Limb (tissue), 2 donors: ENCODE results near the gene ATAD5.
"Not testable (repeated sequence)": the region's sequence is repeated elsewhere in the genome, so short reads cannot be mapped to it uniquely, and the experiment has no call there.

Experiments
- DNase-seq, 2 donors: peaks; one replicate each; pipeline ENCODE4 v3.0.0-alpha.2; 2016; ENCODE audit errors: extremely low spot score in 2 of 2

ATAD5 gene

GRCh38 chr17:30915833-30916611 is 84.3 kb downstream of the ATAD5 start:
- DNase-seq: no peak

DNA sequence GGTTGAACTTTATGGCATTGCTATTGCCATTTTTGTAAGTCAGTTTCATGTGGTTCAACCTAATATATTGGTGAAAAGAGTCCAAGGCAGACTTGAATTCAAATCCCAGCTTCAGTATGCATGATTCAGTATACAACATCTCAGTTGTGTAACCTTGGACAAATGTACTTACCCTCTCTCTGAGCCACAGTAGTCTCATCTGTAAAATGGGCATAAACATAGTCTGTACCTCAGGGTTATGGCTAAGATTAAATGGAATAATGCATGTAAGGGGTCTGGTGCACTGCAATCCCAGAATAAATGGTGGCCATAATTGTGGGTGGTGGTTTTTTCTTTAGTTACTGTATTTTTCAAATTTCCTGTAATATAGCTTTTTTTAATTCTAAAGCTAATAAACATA is 85.3 kb downstream of the ATAD5 start:
- DNase-seq: no peak

GRCh38 chr17:30920282-30920681 is 88.5 kb downstream of the ATAD5 start:
- DNase-seq: no peak

- no peak for DNase-seq
Observed at GRCh38 chr17:30920683-30921543, 89.1 kb downstream of the ATAD5 start.

DNA sequence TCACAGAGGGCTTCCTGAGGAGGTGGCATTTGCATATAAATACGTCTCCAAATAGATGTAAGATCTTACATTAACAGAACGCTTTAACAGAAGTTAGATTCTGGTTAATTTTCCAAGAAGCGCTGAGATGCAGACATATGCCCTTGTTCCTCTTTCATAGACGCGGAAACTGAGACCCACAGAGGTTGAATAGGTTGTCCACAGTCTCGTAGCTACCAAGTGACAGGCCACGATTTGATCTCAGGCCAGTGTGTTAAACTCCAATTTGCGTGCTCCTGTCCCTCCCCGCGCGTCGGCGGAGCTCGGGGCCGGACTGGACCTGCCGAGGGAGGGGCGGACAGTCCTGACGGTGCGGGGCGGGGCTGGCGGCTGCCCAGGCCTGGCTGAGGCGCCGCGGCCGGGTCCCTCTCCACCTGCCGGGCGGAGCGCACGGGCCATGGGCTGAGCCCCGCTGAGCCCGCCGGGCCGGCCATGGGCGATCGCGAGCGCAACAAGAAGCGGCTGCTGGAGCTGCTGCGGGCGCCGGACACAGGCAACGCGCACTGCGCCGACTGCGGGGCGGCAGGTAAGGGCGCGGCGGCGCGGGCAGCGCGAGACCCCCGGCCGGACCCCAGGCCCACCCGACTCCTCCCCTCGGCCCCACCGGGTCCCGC is 89.9 kb downstream of the ATAD5 start, which contains the start of gene ADAP2:
Gene ADAP2 (plus strand): TSS at position 402 of the 653 bp plus-strand sequence. CDS start 70 bp downstream, at position 472.
- DNase-seq: peak; percentile 2 to 47

- peak in 1 of 2 donors; percentile 36 for DNase-seq
Observed at GRCh38 chr17:30922235-30923030, 90.7 kb downstream of the ATAD5 start.

DNA sequence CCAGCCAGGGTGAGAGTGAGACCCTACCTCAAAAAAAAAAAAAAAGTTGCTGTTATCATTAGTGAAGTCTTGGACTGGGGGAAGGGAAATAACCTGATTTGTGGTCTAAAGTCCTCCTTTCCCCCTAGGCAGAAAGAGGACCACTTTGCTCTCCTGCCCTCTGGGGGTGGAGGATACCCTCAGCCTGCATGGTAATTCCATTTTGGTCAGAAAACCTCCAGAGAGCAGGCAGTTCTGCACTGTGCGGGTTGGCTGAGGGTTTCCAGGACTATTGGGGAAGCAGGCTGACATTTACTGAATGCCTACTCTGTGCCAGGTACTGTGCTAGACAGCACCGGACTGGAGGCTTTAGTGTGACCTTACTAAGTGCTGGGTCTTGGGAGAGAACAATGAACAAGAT is 92.6 kb downstream of the ATAD5 start:
- no peak for DNase-seq

- DNase-seq: no peak
Observed at GRCh38 chr17:30926516-30926915, 94.8 kb downstream of the ATAD5 start.

- no peak for DNase-seq
Observed at GRCh38 chr17:30927756-30928155, 96.0 kb downstream of the ATAD5 start.

DNA sequence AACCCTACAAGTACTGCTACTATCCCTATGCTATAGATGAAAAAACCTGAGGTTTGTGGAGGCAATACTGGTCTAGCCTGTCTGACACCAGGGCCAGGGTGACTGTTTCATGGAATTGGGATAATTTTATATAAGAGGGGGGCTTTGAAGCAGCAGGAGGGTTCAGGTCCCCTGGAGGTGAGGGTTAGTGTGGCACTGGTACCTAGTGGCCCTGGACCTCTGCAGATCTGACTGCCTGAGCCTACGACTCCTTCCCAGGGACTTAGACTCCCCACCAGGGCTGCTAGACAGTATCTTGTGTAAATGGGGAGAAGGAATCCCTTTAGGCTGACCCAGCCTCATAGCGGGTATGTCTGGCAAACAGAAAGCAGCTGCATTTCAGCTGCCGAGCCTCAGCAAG is 96.8 kb downstream of the ATAD5 start:
- DNase-seq: no peak

DNA sequence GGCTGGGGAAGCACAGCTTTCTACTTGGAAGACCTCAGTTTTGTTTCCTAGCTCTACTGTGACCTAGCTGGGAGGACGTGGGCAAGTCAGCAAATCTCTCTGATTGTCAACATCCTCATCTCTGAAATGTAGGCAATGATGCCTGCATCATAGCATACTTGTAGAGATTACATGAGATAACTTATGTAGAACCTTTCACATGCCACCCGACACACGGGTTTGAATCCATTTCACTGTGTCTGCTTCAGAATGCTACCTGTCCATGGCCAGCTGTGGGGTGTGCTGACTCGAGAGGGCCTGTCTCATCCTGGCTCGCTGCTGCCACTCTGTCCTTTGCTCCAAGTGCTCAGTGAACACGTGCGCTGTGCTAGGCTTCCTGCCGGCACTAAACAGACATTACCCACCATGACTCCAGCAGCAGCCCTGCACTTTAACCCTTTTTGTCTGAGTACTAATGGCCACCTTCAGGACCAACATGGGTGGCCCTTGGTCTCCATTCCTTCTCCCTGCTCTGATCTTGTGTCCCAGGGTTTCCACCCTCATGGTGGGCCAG is 97.4 kb downstream of the ATAD5 start:
- DNase-seq: no peak

GRCh38 chr17:30929861-30930260 is 98.1 kb downstream of the ATAD5 start:
- DNase-seq: not testable (repeated sequence)

DNA sequence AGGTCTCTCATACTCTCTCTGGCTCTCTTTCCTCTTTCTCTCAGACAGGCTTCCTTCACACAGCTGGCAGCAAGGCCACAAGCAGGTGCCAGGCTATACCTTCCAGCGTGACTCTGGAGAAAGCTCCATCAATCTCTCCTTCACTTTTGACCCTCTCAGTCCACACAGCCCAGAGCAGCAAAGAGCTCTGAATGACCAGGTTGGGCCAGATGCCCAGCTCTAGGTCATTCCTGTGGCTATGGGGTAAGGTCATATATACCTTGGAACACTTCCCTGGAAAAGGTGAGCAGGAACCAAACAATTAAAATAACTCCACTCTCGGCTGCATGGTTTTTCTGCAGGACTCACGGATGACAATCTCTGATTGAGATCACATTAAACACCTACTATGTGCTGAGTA is 98.7 kb downstream of the ATAD5 start:
- DNase-seq: no peak

- not testable (repeated sequence) for DNase-seq
Observed at GRCh38 chr17:30931582-30931981, 99.8 kb downstream of the ATAD5 start.

DNA sequence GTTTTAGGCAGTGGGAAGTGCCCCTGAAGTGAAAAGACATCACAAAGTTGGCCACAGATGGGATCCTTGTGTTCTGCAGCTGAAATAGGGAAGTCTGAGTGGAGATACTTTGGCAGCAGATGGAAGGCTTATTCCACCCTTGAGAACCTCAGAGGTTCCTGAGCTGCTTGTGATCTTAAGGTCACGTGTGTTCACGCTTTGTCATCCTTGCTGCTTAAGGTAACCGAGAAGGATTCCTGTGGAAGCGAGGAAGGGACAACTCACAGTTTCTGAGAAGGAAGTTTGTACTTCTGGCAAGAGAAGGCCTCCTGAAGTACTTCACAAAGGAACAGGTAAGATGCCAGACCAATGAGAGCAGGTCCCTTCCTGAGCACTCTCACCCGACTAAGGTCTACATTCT is 102.2 kb downstream of the ATAD5 start:
- DNase-seq: no peak

GRCh38 chr17:30939051-30939689 is 107.4 kb downstream of the ATAD5 start:
- DNase-seq: no peak

GRCh38 chr17:30942308-30943079 is 110.7 kb downstream of the ATAD5 start:
- no peak for DNase-seq
